Trophoblast cell (in vitro differentiated cells and primary cell): ENCODE measurements around the gene TIGD7.

ENCODE experiments used
- DNase-seq, 2 donors: peaks; one replicate each; pipeline ENCODE4 v3.0.0-alpha.2; 2016
- H2AFZ ChIP-seq: 2 replicates; pipeline ENCODE4 v1.6.1; 2013; ENCODE audit warnings: low read length, moderate library complexity, mild to moderate bottlenecking; ENCODE audit not compliant: insufficient read depth, poor library complexity
- H2AK5ac ChIP-seq: 2 replicates; pipeline ENCODE4 v1.6.1; 2013; ENCODE audit warnings: mild to moderate bottlenecking, low read length
- H2BK120ac ChIP-seq: 2 replicates; pipeline ENCODE4 v1.6.1; 2013; ENCODE audit warnings: low read length, mild to moderate bottlenecking, moderate library complexity; ENCODE audit not compliant: insufficient read depth, poor library complexity
- H2BK12ac ChIP-seq: 2 replicates; pipeline ENCODE4 v1.6.1; 2013; ENCODE audit warnings: mild to moderate bottlenecking, low read length, moderate library complexity
- H2BK5ac ChIP-seq: 2 replicates; pipeline ENCODE4 v1.6.1; 2013; ENCODE audit warnings: low read length, low read depth, moderate library complexity, mild to moderate bottlenecking; ENCODE audit not compliant: poor library complexity
- H3K14ac ChIP-seq: 2 replicates; pipeline ENCODE4 v1.6.1; 2013; ENCODE audit warnings: mild to moderate bottlenecking, low read length
- H3K18ac ChIP-seq: 2 replicates; pipeline ENCODE4 v1.6.1; 2013; ENCODE audit warnings: mild to moderate bottlenecking, low read length
- H3K23ac ChIP-seq: 2 replicates; pipeline ENCODE4 v1.6.1; 2013; ENCODE audit warnings: low read length
- H3K27ac ChIP-seq: 2 replicates; pipeline ENCODE4 v1.5.1; 2013; ENCODE audit warnings: low read depth, mild to moderate bottlenecking, inconsistent platforms, low read length, moderate library complexity
- H3K27me3 ChIP-seq: 2 replicates; pipeline ENCODE4 v1.6.1; 2013; ENCODE audit warnings: inconsistent platforms, mild to moderate bottlenecking, low read length, moderate library complexity; ENCODE audit not compliant: insufficient read depth
- H3K36me3 ChIP-seq, 2 experiments: 1 replicate in 1 of 2; 2 replicates in 1 of 2; pipeline ENCODE4 v1.6.1; 2013; ENCODE audit warnings: low read length in 2 of 2, mild to moderate bottlenecking in 2 of 2, moderate library complexity in 1 of 2; ENCODE audit not compliant: insufficient read depth in 2 of 2, control insufficient read depth in 1 of 2
- H3K4ac ChIP-seq: 2 replicates; pipeline ENCODE4 v1.6.1; 2013; ENCODE audit warnings: low read depth, mild to moderate bottlenecking, low read length, moderate library complexity
- H3K4me1 ChIP-seq, 2 experiments: 1 replicate in 1 of 2; 2 replicates in 1 of 2; pipeline ENCODE4 v1.6.1; 2013; ENCODE audit warnings: low read length in 2 of 2, mild to moderate bottlenecking in 2 of 2, moderate library complexity in 1 of 2; ENCODE audit not compliant: insufficient read depth in 2 of 2, control insufficient read depth in 1 of 2
- H3K4me2 ChIP-seq: 2 replicates; pipeline ENCODE4 v1.6.1; 2013; ENCODE audit warnings: inconsistent platforms, mild to moderate bottlenecking, low read length, moderate library complexity
- H3K4me3 ChIP-seq: 2 replicates; pipeline ENCODE4 v1.5.1; 2013; ENCODE audit warnings: mild to moderate bottlenecking, low read depth, low read length, inconsistent platforms
- H3K79me1 ChIP-seq: one replicate; pipeline ENCODE4 v1.6.1; 2013; ENCODE audit warnings: low read length
- H3K79me2 ChIP-seq: 2 replicates; pipeline ENCODE4 v1.6.1; 2013; ENCODE audit warnings: low read length, mild to moderate bottlenecking; ENCODE audit not compliant: control insufficient read depth, insufficient read depth, poor library complexity
- H3K9ac ChIP-seq: 2 replicates; pipeline ENCODE4 v1.6.1; 2013; ENCODE audit warnings: mild to moderate bottlenecking, low read length
- H3K9me3 ChIP-seq: 2 replicates; pipeline ENCODE4 v1.6.1; 2013; ENCODE audit warnings: low read depth, mild to moderate bottlenecking, control low read depth, inconsistent platforms, low read length; ENCODE audit not compliant: insufficient read depth
- H4K12ac ChIP-seq: 2 replicates; pipeline ENCODE4 v1.6.1; 2013; ENCODE audit warnings: low read depth, mild to moderate bottlenecking, low read length, moderate library complexity
- H4K8ac ChIP-seq: 2 replicates; pipeline ENCODE4 v1.6.1; 2013; ENCODE audit warnings: low read depth, mild to moderate bottlenecking, low read length, moderate library complexity
- H4K91ac ChIP-seq: one replicate; pipeline ENCODE4 v1.6.1; 2013; ENCODE audit warnings: low read depth, mild to moderate bottlenecking, low read length, moderate library complexity
- WGBS: extraction: QIAGEN DNeasy Blood & Tissue Kit; methylation state at CpG from one replicate; pipeline ENCODE4 v1.1.7; 2013; ENCODE audit warnings: missing lambda C conversion rate; ENCODE audit not compliant: insufficient read length, insufficient coverage; ENCODE audit errors: extremely low coverage; 5-methylcytosine and 5-hydroxymethylcytosine counted together

The TIGD7 gene

DNA sequence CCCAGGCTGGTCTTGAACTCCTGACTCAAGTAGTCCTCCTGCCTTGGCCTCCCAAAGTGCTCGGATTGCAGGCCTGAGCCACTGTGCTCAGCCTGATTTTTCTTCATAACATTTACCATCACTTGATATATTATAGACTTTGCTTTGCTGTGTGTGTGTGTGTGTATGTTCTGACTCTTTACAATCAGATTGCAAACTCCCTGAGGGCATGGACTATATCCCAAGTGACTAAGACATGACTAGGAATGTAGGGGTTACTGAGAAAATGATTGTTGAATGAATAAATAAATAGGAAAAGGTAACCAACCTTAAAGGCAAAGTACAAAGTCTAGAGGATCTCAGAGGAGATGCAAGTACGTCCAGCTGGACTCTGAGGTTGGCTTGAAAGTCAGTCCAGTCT is 40.8 kb upstream of the TIGD7 start:
- Histone ChIP-seq H4K8ac (no peak overlapping the region), H4K91ac (no peak overlapping the region), H2AFZ (no peak overlapping the region), H3K27me3 (no peaks in the 10 kb centered on the region), H3K9me3 (peaks cover 5% of the 10 kb centered on the region), H3K4me3 (no peak overlapping the region), H2BK120ac (no peak overlapping the region), H3K4me1 (no peaks in the 10 kb centered on the region), H3K4me2 (no peak overlapping the region), H4K12ac (no peak overlapping the region), H2BK12ac (no peak overlapping the region), H2BK5ac (no peak overlapping the region), H3K79me2 (no peaks in the 10 kb centered on the region), H3K79me1 (no peaks in the 10 kb centered on the region), H3K9ac (no peak overlapping the region), H3K27ac (no peak overlapping the region), H2AK5ac (no peak overlapping the region), H3K14ac (no peak overlapping the region), H3K36me3 (no peaks in the 10 kb centered on the region), H3K4ac (no peak overlapping the region), H3K18ac (no peak overlapping the region), H3K23ac (no peak overlapping the region)
- no peak for DNase-seq
- no CpG with 5 or more reads among the region's 2 CpGs for WGBS

DNA sequence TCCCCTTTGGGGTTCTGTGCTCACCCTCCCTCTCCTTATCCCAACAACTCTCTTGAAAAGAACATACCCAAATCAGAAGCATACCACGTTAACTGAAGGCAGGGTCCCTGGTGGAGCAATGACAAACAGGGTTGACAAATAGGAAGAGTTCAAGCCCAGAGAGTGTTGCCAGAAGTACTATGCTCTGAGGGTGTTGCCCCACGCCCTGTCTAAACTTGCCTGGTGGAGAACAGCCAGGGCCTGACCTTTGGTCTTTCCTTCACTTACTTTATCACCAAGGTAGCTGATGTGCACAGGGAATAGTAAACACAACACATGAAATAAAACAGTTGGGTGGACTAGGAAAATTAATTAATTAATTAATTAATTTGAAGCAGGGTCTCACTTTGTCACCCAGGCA is 23.4 kb upstream of the TIGD7 start:
- Histone ChIP-seq H3K36me3 (no peaks in the 10 kb centered on the region), H2AK5ac (no peak overlapping the region), H4K8ac (no peak overlapping the region), H4K12ac (no peak overlapping the region), H3K9ac (no peak overlapping the region), H3K27ac (no peak overlapping the region), H3K27me3 (no peaks in the 10 kb centered on the region), H3K4me2 (no peak overlapping the region), H3K4me3 (no peak overlapping the region), H2AFZ (no peak overlapping the region), H3K4ac (no peak overlapping the region), H2BK5ac (no peak overlapping the region), H4K91ac (no peak overlapping the region), H3K9me3 (peaks cover 2% of the 10 kb centered on the region), H3K4me1 (no peaks in the 10 kb centered on the region), H3K23ac (no peak overlapping the region), H2BK120ac (no peak overlapping the region), H3K79me1 (no peaks in the 10 kb centered on the region), H3K18ac (no peak overlapping the region), H3K79me2 (no peaks in the 10 kb centered on the region), H3K14ac (no peak overlapping the region), H2BK12ac (no peak overlapping the region)
- WGBS, result no CpG with 5 or more reads among the region's 2 CpGs
- DNase-seq, result no peak

DNA sequence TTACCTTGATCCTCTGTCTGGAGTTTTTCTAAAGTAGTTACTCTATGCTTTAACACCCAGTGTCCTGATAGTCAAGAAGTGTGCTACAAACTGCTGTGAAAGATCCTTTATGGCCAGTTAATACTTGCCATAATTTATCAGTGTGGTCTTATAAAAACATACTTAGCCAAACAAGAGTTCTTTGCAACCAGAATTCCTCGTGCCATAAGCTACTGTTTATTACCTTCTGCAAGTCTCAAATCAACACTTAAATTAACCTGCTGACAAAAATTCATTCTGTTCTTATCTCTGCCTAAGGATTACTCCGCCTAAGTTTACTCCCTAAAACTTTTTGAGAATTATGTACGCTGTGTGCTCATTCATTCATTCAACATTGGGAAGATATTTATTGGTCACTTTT is 22.9 kb upstream of the TIGD7 start:
- no peak overlapping the region for H3K4ac ChIP-seq
- H3K79me2 ChIP-seq, result no peaks in the 10 kb centered on the region
- H4K91ac ChIP-seq, result no peak overlapping the region
- H3K27me3 ChIP-seq, result no peaks in the 10 kb centered on the region
- H2BK120ac ChIP-seq, result no peak overlapping the region
- H3K4me2 ChIP-seq, result no peak overlapping the region
- H4K8ac ChIP-seq, result no peak overlapping the region
- no peaks in the 10 kb centered on the region for H3K79me1 ChIP-seq
- no peak overlapping the region for H3K27ac ChIP-seq
- H3K14ac ChIP-seq, result no peak overlapping the region
- no peak overlapping the region for H2AK5ac ChIP-seq
- no peaks in the 10 kb centered on the region for H3K4me1 ChIP-seq
- H2BK12ac ChIP-seq, result no peak overlapping the region
- H2BK5ac ChIP-seq, result no peak overlapping the region
- H3K9ac ChIP-seq, result no peak overlapping the region
- no peak overlapping the region for H2AFZ ChIP-seq
- H3K4me3 ChIP-seq, result no peak overlapping the region
- no CpG with 5 or more reads among the region's 3 CpGs for WGBS
- peaks cover 4% of the 10 kb centered on the region for H3K9me3 ChIP-seq
- no peak overlapping the region for H4K12ac ChIP-seq
- H3K18ac ChIP-seq, result no peak overlapping the region
- H3K23ac ChIP-seq, result no peak overlapping the region
- no peak for DNase-seq
- no peaks in the 10 kb centered on the region for H3K36me3 ChIP-seq

DNA sequence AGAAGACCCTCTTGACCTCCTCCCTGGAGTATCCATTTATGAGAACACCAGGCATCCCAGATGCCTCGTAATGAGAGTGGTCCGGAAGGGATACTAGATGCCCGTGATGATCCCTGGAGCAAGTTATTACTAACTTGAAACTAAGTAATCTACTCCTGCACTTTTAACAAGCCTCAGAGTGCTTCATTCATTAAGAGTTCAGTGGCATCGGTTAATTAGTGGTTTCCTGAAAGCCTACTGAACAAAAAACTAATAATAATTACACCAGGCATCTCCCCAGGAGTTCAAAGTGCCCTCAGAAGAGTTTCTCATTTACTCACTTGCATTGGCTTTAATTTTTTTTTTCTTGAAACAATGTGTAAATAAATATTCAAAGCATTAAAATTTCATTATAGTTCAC is 22.3 kb upstream of the TIGD7 start:
- no peaks in the 10 kb centered on the region for H3K36me3 ChIP-seq
- no peaks in the 10 kb centered on the region for H3K27me3 ChIP-seq
- H3K27ac ChIP-seq, result no peak overlapping the region
- H2BK120ac ChIP-seq, result no peak overlapping the region
- no peak overlapping the region for H3K4me2 ChIP-seq
- H3K9ac ChIP-seq, result no peak overlapping the region
- no CpG with 5 or more reads among the region's 4 CpGs for WGBS
- H3K18ac ChIP-seq, result no peak overlapping the region
- no peak overlapping the region for H3K14ac ChIP-seq
- no peak overlapping the region for H3K4me3 ChIP-seq
- H3K23ac ChIP-seq, result no peak overlapping the region
- no peaks in the 10 kb centered on the region for H3K79me1 ChIP-seq
- no peak overlapping the region for H4K12ac ChIP-seq
- H3K4ac ChIP-seq, result no peak overlapping the region
- H3K9me3 ChIP-seq, result peaks cover 4% of the 10 kb centered on the region
- H2AFZ ChIP-seq, result no peak overlapping the region
- H3K79me2 ChIP-seq, result no peaks in the 10 kb centered on the region
- H3K4me1 ChIP-seq, result no peaks in the 10 kb centered on the region
- no peak overlapping the region for H2BK12ac ChIP-seq
- no peak overlapping the region for H4K91ac ChIP-seq
- H2AK5ac ChIP-seq, result no peak overlapping the region
- DNase-seq, result no peak
- H4K8ac ChIP-seq, result no peak overlapping the region
- H2BK5ac ChIP-seq, result no peak overlapping the region
